Trophoblast cell (in vitro differentiated cells and primary cell): ENCODE measurements around the gene FAM151A.

Experiments
- DNase-seq, 2 donors: peaks; one replicate each; pipeline ENCODE4 v3.0.0-alpha.2; 2016
- H2AFZ ChIP-seq: 2 replicates; pipeline ENCODE4 v1.6.1; 2013; ENCODE audit warnings: low read length, moderate library complexity, mild to moderate bottlenecking; ENCODE audit not compliant: insufficient read depth, poor library complexity
- H2AK5ac ChIP-seq: 2 replicates; pipeline ENCODE4 v1.6.1; 2013; ENCODE audit warnings: mild to moderate bottlenecking, low read length
- H2BK120ac ChIP-seq: 2 replicates; pipeline ENCODE4 v1.6.1; 2013; ENCODE audit warnings: low read length, mild to moderate bottlenecking, moderate library complexity; ENCODE audit not compliant: insufficient read depth, poor library complexity
- H2BK12ac ChIP-seq: 2 replicates; pipeline ENCODE4 v1.6.1; 2013; ENCODE audit warnings: mild to moderate bottlenecking, low read length, moderate library complexity
- H2BK5ac ChIP-seq: 2 replicates; pipeline ENCODE4 v1.6.1; 2013; ENCODE audit warnings: low read length, low read depth, moderate library complexity, mild to moderate bottlenecking; ENCODE audit not compliant: poor library complexity
- H3K14ac ChIP-seq: 2 replicates; pipeline ENCODE4 v1.6.1; 2013; ENCODE audit warnings: mild to moderate bottlenecking, low read length
- H3K18ac ChIP-seq: 2 replicates; pipeline ENCODE4 v1.6.1; 2013; ENCODE audit warnings: mild to moderate bottlenecking, low read length
- H3K23ac ChIP-seq: 2 replicates; pipeline ENCODE4 v1.6.1; 2013; ENCODE audit warnings: low read length
- H3K27ac ChIP-seq: 2 replicates; pipeline ENCODE4 v1.5.1; 2013; ENCODE audit warnings: low read depth, mild to moderate bottlenecking, inconsistent platforms, low read length, moderate library complexity
- H3K27me3 ChIP-seq: 2 replicates; pipeline ENCODE4 v1.6.1; 2013; ENCODE audit warnings: inconsistent platforms, mild to moderate bottlenecking, low read length, moderate library complexity; ENCODE audit not compliant: insufficient read depth
- H3K36me3 ChIP-seq, 2 experiments: 1 replicate in 1 of 2; 2 replicates in 1 of 2; pipeline ENCODE4 v1.6.1; 2013; ENCODE audit warnings: low read length in 2 of 2, mild to moderate bottlenecking in 2 of 2, moderate library complexity in 1 of 2; ENCODE audit not compliant: insufficient read depth in 2 of 2, control insufficient read depth in 1 of 2
- H3K4ac ChIP-seq: 2 replicates; pipeline ENCODE4 v1.6.1; 2013; ENCODE audit warnings: low read depth, mild to moderate bottlenecking, low read length, moderate library complexity
- H3K4me1 ChIP-seq, 2 experiments: 1 replicate in 1 of 2; 2 replicates in 1 of 2; pipeline ENCODE4 v1.6.1; 2013; ENCODE audit warnings: low read length in 2 of 2, mild to moderate bottlenecking in 2 of 2, moderate library complexity in 1 of 2; ENCODE audit not compliant: insufficient read depth in 2 of 2, control insufficient read depth in 1 of 2
- H3K4me2 ChIP-seq: 2 replicates; pipeline ENCODE4 v1.6.1; 2013; ENCODE audit warnings: inconsistent platforms, mild to moderate bottlenecking, low read length, moderate library complexity
- H3K4me3 ChIP-seq: 2 replicates; pipeline ENCODE4 v1.5.1; 2013; ENCODE audit warnings: mild to moderate bottlenecking, low read depth, low read length, inconsistent platforms
- H3K79me1 ChIP-seq: one replicate; pipeline ENCODE4 v1.6.1; 2013; ENCODE audit warnings: low read length
- H3K79me2 ChIP-seq: 2 replicates; pipeline ENCODE4 v1.6.1; 2013; ENCODE audit warnings: low read length, mild to moderate bottlenecking; ENCODE audit not compliant: control insufficient read depth, insufficient read depth, poor library complexity
- H3K9ac ChIP-seq: 2 replicates; pipeline ENCODE4 v1.6.1; 2013; ENCODE audit warnings: mild to moderate bottlenecking, low read length
- H3K9me3 ChIP-seq: 2 replicates; pipeline ENCODE4 v1.6.1; 2013; ENCODE audit warnings: low read depth, mild to moderate bottlenecking, control low read depth, inconsistent platforms, low read length; ENCODE audit not compliant: insufficient read depth
- H4K12ac ChIP-seq: 2 replicates; pipeline ENCODE4 v1.6.1; 2013; ENCODE audit warnings: low read depth, mild to moderate bottlenecking, low read length, moderate library complexity
- H4K8ac ChIP-seq: 2 replicates; pipeline ENCODE4 v1.6.1; 2013; ENCODE audit warnings: low read depth, mild to moderate bottlenecking, low read length, moderate library complexity
- H4K91ac ChIP-seq: one replicate; pipeline ENCODE4 v1.6.1; 2013; ENCODE audit warnings: low read depth, mild to moderate bottlenecking, low read length, moderate library complexity
- WGBS: extraction: QIAGEN DNeasy Blood & Tissue Kit; methylation state at CpG from one replicate; pipeline ENCODE4 v1.1.7; 2013; ENCODE audit warnings: missing lambda C conversion rate; ENCODE audit not compliant: insufficient read length, insufficient coverage; ENCODE audit errors: extremely low coverage; 5-methylcytosine and 5-hydroxymethylcytosine counted together

Gene FAM151A

DNA sequence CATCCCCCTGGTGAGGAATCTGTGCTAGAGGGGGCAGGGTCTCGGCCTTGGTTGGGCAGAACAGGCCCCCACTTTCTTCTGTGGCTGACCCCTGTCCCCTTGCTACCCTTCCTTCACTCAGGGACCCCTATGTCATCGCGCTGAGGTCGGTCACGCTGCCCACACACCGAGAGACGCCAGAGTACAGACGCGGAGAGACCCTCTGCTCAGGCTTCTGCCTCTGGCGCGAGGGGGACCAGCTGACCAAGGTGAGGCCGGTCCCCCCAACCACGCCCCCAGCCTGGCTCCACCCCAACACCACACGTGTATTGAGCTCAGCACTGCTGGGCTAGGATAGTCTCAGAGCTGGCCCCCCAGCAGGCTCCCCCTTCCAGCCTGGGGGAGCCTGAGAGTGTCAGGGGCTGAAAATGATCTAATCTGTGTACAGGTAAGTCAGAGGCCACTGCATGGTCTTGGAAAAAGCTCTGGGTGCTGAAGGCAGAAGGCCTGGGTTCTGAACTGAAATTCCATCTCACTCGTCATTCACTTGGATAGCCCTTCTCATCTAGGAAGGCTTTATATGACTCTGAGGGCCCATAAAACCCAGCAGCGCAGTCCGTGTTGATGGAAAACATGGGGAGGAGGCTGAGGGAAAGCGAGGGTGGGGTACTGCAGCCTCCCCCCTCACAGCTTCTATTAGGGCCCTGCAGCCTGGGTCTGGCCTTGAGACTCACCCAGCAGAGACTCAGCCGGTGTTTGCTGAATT is 15.3 kb downstream of the FAM151A start:
- H3K9me3 ChIP-seq: peaks cover 2% of the 10 kb centered on the region
- no peak overlapping the region for H3K9ac ChIP-seq
- H4K8ac ChIP-seq: no peak overlapping the region
- no peak overlapping the region for H4K91ac ChIP-seq
- H3K79me1 ChIP-seq: peaks cover 2% of the 10 kb centered on the region
- no CpG with 5 or more reads among the region's 19 CpGs for WGBS
- H3K14ac ChIP-seq: no peak overlapping the region
- H2AK5ac ChIP-seq: no peak overlapping the region
- H3K4me2 ChIP-seq: no peak overlapping the region
- no peak for DNase-seq
- peaks cover 12 to 15% of the 10 kb centered on the region in 2 experiments for H3K4me1 ChIP-seq
- no peak overlapping the region for H3K27ac ChIP-seq
- no peak overlapping the region for H2BK5ac ChIP-seq
- H4K12ac ChIP-seq: no peak overlapping the region
- H3K4ac ChIP-seq: no peak overlapping the region
- no peak overlapping the region for H3K23ac ChIP-seq
- H3K36me3 ChIP-seq: no peaks in the 10 kb centered on the region
- H3K79me2 ChIP-seq: peaks cover 2% of the 10 kb centered on the region
- H2AFZ ChIP-seq: no peak overlapping the region
- no peaks in the 10 kb centered on the region for H3K27me3 ChIP-seq
- no peak overlapping the region for H3K4me3 ChIP-seq
- H3K18ac ChIP-seq: no peak overlapping the region
- H2BK120ac ChIP-seq: no peak overlapping the region
- H2BK12ac ChIP-seq: no peak overlapping the region

DNA sequence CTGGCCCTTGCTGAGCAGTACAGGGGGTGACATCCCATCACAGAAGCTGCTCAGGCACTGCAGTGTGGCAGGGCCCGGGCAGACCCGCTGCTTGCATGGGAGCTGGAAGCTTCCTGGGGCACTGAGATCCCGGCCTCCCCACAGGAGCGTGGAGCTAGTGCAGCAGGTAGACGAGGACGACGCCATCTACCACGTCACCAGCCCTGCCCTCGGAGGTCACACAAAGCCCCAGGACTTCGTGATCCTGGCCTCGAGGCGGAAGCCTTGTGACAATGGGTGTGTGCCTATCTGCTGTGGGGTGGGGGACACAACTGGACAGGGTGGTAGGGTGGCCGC is 16.4 kb downstream of the FAM151A start:
- no CpG with 5 or more reads among the region's 13 CpGs for WGBS
- Histone ChIP-seq H3K4me2 (no peak overlapping the region), H3K18ac (no peak overlapping the region), H2AK5ac (no peak overlapping the region), H3K79me2 (peaks cover 2% of the 10 kb centered on the region), H4K8ac (no peak overlapping the region), H3K23ac (no peak overlapping the region), H3K9ac (no peak overlapping the region), H3K27ac (no peak overlapping the region), H2BK5ac (no peak overlapping the region), H3K79me1 (peaks cover 2% of the 10 kb centered on the region), H2AFZ (no peak overlapping the region), H4K91ac (no peak overlapping the region), H3K36me3 (no peaks in the 10 kb centered on the region), H3K4ac (no peak overlapping the region), H2BK12ac (no peak overlapping the region), H3K4me1 (peaks cover 12 to 15% of the 10 kb centered on the region in 2 experiments), H3K14ac (no peak overlapping the region), H3K4me3 (no peak overlapping the region), H2BK120ac (no peak overlapping the region), H3K9me3 (peaks cover 2% of the 10 kb centered on the region), H4K12ac (no peak overlapping the region), H3K27me3 (no peaks in the 10 kb centered on the region)
- DNase-seq: no peak

GRCh38 chr1:54606096-54606989 is 17.0 kb downstream of the FAM151A start:
- Histone ChIP-seq H3K4me1 (peaks cover 11 to 12% of the 10 kb centered on the region in 2 experiments), H2AK5ac (no peak overlapping the region), H3K9ac (no peak overlapping the region), H2BK5ac (no peak overlapping the region), H3K36me3 (no peaks in the 10 kb centered on the region), H3K27me3 (no peaks in the 10 kb centered on the region), H3K23ac (no peak overlapping the region), H2BK120ac (no peak overlapping the region), H4K91ac (no peak overlapping the region), H4K8ac (no peak overlapping the region), H3K27ac (no peak overlapping the region), H3K14ac (no peak overlapping the region), H2AFZ (no peak overlapping the region), H3K4me2 (no peak overlapping the region), H3K4ac (no peak overlapping the region), H3K9me3 (peaks cover 2% of the 10 kb centered on the region), H3K79me2 (peaks cover 2% of the 10 kb centered on the region), H4K12ac (no peak overlapping the region), H3K4me3 (no peak overlapping the region), H3K79me1 (peaks cover 2% of the 10 kb centered on the region), H3K18ac (no peak overlapping the region), H2BK12ac (no peak overlapping the region)
- WGBS: no CpG with 5 or more reads among the region's 9 CpGs
- no peak for DNase-seq

DNA sequence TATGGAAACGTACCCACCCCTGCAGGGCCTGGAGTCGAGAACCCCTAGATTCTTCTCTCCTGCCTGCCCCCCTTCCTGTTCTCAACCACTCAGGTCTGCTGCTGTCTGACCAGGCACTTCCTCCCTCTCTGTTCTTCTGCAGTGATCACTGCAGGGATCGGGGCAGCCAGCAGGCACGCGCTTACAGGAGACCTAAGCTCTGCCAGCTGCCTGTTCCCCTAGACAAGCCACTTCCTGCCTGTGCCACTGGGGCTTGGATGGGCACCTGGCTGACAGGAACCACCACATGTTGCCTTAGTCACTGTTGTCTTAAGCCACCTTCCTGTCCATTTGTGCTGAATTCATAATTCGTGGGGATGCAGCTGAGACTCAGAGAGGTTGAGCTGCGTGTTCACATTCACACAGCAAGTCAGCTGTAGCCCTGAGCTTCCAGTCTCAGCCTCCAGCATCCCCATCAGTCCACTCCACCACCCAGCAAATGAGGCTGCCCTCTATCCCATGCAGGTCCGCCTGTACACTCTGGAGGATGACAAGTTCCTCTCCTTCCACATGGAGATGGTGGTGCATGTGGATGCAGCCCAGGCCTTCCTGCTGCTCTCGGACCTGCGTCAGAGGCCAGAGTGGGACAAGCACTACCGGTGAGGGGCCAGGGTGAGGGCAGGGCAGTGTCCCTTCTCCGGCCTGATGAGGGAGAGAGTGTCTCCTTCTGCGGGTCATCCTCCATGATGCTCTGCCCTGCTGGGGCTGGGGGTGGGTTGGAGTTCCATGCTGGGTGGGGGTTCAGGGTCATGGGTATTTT is 18.6 kb downstream of the FAM151A start:
- Histone ChIP-seq H3K36me3 (no peaks in the 10 kb centered on the region), H3K79me2 (no peaks in the 10 kb centered on the region), H3K4me2 (no peak overlapping the region)

More for the DNA sequence above, 18.6 kb downstream of the FAM151A start:
- no peak overlapping the region for H3K9ac ChIP-seq
- H2AFZ ChIP-seq: no peak overlapping the region
- DNase-seq: no peak
- no peaks in the 10 kb centered on the region for H3K27me3 ChIP-seq
- no peak overlapping the region for H3K18ac ChIP-seq
- no peak overlapping the region for H3K4me3 ChIP-seq
- peaks cover 2% of the 10 kb centered on the region for H3K79me1 ChIP-seq
- peaks cover 2% of the 10 kb centered on the region for H3K9me3 ChIP-seq
- H4K8ac ChIP-seq: no peak overlapping the region
- no peak overlapping the region for H2BK12ac ChIP-seq
- no peak overlapping the region for H2BK5ac ChIP-seq
- no peak overlapping the region for H3K4ac ChIP-seq
- H3K14ac ChIP-seq: no peak overlapping the region
- H3K27ac ChIP-seq: no peak overlapping the region
- no CpG with 5 or more reads among the region's 13 CpGs for WGBS
- no peak overlapping the region for H2BK120ac ChIP-seq
- H4K91ac ChIP-seq: no peak overlapping the region
- H3K23ac ChIP-seq: no peak overlapping the region
- H4K12ac ChIP-seq: no peak overlapping the region
- H2AK5ac ChIP-seq: no peak overlapping the region
- peaks cover 3 to 4% of the 10 kb centered on the region in 2 experiments for H3K4me1 ChIP-seq
